Tibial nerve (tissue), 4 donors: ENCODE results near the gene CDC42BPB. TPM values are rescaled to one million over a fixed set of nuclear protein-coding genes. Genes with fewer than 3 reads are reported as not detected.
A peak's percentile ranks its signal among the peaks of the same experiment; 100 is the strongest.
"Not testable (repeated sequence)": the region's sequence is repeated elsewhere in the genome, so short reads cannot be mapped to it uniquely, and the experiment has no call there.

ENCODE experiments used
- DNase-seq, 2 donors: peaks; one replicate each; pipeline ENCODE4 v3.0.0-alpha.2; 2019; ENCODE audit warnings: low spot score in 2 of 2
- H3K27ac ChIP-seq, 4 donors: fragments of 200-600 bp; sonication (generic) in 3 of 4; one replicate each; pipeline ENCODE4 v1.5.1; 2017 to 2019; ENCODE audit warnings: mild to moderate bottlenecking in 1 of 4
- H3K27me3 ChIP-seq, 2 donors: fragments of 200-600 bp; sonication (generic) in 1 of 2; one replicate each; pipeline versions ENCODE4 v1.5.1 to v1.6.0; 2017 to 2019
- H3K36me3 ChIP-seq, 3 donors: fragments of 200-600 bp; sonication (generic); one replicate each; pipeline ENCODE4 v1.5.1; 2018 to 2019
- H3K4me1 ChIP-seq, 4 donors: fragments of 200-600 bp; sonication (generic) in 3 of 4; one replicate each; pipeline ENCODE4 v1.5.1; 2017 to 2019
- H3K4me3 ChIP-seq, 4 donors: fragments of 200-600 bp; sonication (generic) in 3 of 4; one replicate each; pipeline ENCODE4 v1.5.1; 2017 to 2019; ENCODE audit warnings: mild to moderate bottlenecking in 1 of 4, moderate library complexity in 1 of 4
- H3K9me3 ChIP-seq, 4 donors: fragments of 200-600 bp; sonication (generic) in 3 of 4; one replicate each; pipeline ENCODE4 v1.5.1; 2017 to 2019
- EP300 ChIP-seq, 2 donors: sonication (generic); formaldehyde crosslinking; IDR thresholded peaks; one replicate each; pipeline ENCODE4 v1.6.1; 2017; ENCODE audit warnings: antibody characterized with exemption in 2 of 2, mild to moderate bottlenecking in 1 of 2
- POLR2A ChIP-seq, 2 donors: fragments of 450-650 bp; IDR thresholded peaks; one replicate each; pipeline ENCODE4 v1.6.1; 2017; ENCODE audit warnings: antibody characterized with exemption in 2 of 2, mild to moderate bottlenecking in 2 of 2, moderate library complexity in 2 of 2
- WGBS, 2 donors: methylation state at CpG; one replicate each; pipeline ENCODE4 v1.1.5; 2018; 5-methylcytosine and 5-hydroxymethylcytosine counted together
- total RNA-seq, 4 donors: library from RNA; depleted of rRNA; stranded (reverse); fragments of >200 nt; gene quantifications; one replicate each; pipeline ENCODE4 v1.1.0, GENCODE V29; 2016
- TF ChIP-seq, protein P1 (sequence below), 5 experiments: fragments of 200-600 bp in 3 of 5; fragments of 450-650 bp in 2 of 5; sonication (generic) in 3 of 5; IDR thresholded peaks; one replicate each; pipeline ENCODE4 v1.5.1; 2016 to 2019; ENCODE audit warnings: antibody characterized with exemption in 5 of 5, mild to moderate bottlenecking in 3 of 5, moderate library complexity in 2 of 5

CDC42BPB gene
- total RNA-seq, 4 donors from 2014 or later, result 115 to 172 (median 134) TPM

DNA sequence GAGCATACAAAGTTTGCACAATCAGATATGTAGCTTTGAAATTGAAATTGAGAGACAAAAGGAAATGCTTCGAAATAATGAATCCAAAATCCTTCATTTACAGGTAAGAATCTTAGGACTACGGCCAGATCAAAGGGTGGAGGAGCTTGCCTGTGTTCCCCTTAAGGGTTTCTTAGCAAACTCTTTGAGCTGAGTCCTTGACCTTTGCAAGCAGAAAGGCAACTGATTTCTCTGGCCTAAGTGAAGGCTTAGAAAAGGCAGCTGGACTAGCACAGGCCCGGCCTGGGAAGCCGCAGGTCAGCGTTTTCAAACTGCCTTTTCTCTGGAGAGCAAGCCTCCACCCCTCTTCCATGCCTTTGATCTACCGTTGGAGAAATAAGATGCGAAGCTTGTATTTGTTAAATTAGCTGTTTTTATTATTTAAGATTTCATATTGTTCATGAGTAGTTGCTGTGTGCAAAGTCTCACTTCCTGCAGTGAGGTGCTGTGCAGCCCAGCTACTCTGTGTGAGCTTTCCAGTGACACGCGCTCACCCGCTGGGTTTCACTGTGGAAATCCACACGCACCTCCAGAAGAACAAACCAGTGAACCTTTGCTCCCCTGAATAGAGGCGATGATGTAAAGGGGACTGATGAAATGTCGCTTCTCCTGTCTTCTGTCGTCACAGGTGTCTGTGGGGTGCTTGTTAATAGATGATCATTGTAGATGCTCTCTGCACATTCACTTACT lies 159.9 kb downstream of the CDC42BPB start:
- peaks cover 0 to 44% (median 3%) of the 10 kb centered on the region in 3 donors for H3K36me3 ChIP-seq
- WGBS, 2 donors, result 81 to 86% methylated on average over 14 of the region's 14 CpGs
- no peak for DNase-seq
- TF ChIP-seq, protein P1, sequence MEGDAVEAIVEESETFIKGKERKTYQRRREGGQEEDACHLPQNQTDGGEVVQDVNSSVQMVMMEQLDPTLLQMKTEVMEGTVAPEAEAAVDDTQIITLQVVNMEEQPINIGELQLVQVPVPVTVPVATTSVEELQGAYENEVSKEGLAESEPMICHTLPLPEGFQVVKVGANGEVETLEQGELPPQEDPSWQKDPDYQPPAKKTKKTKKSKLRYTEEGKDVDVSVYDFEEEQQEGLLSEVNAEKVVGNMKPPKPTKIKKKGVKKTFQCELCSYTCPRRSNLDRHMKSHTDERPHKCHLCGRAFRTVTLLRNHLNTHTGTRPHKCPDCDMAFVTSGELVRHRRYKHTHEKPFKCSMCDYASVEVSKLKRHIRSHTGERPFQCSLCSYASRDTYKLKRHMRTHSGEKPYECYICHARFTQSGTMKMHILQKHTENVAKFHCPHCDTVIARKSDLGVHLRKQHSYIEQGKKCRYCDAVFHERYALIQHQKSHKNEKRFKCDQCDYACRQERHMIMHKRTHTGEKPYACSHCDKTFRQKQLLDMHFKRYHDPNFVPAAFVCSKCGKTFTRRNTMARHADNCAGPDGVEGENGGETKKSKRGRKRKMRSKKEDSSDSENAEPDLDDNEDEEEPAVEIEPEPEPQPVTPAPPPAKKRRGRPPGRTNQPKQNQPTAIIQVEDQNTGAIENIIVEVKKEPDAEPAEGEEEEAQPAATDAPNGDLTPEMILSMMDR (IDR thresholded peaks at IDR 0.05), result no peak
- no peak for TF ChIP-seq EP300 (IDR thresholded peaks at IDR 0.05)
- TF ChIP-seq POLR2A (IDR thresholded peaks at IDR 0.05), result no peak
- H3K9me3 ChIP-seq, result no peaks in the 10 kb centered on the region
- H3K27ac ChIP-seq, result no peak overlapping the region
- H3K4me1 ChIP-seq, result peaks cover 0 to 4% (median 0%) of the 10 kb centered on the region in 4 donors
- H3K27me3 ChIP-seq, result no peaks in the 10 kb centered on the region
- no peak overlapping the region for H3K4me3 ChIP-seq

DNA sequence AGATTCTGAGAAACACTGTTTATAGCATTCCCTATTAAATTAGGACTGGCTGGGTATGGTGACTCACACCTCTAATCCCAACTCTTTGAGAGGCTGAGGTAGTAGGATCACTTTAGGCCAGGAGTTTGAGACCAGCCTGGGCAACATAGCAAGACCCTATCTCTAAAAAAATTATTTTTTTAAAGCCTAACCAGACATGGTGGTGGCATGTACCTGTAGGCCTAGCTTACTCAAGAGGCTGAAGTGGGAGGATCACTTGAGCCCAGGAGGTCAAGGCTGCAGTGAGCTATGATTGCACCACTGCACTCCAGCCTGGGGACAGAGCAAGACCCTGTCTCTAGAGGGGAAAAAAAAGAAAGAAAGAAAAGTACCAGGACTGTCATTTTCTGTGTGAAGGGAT lies 160.6 kb downstream of the CDC42BPB start:
- not testable (repeated sequence) for H3K27ac ChIP-seq, H3K27me3 ChIP-seq, H3K9me3 ChIP-seq, H3K4me3 ChIP-seq, DNase-seq, H3K4me1 ChIP-seq
- peaks cover 0 to 39% (median 4%) of the 10 kb centered on the region in 3 donors for H3K36me3 ChIP-seq

DNA sequence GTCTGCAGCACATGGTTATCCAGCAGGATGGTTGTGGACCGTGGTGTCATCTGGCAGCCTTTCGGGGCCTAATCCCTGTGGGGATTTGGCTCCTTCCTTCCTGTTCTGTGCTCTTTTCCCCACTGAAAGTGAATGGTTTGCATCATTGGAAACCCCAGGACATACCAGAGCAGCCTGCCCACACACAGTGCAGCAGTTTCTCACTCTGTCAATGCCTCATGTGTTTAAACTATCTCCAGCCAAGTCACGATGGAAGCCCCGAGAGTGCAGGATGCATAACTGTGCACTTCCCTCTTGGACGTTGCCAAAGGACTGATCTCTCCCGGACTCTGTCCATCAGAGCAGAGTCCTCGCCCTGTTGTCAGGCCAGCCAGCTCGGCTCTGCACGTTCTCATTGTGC lies 163.9 kb downstream of the CDC42BPB start:
- Histone ChIP-seq H3K36me3 (peaks cover 0 to 30% (median 10%) of the 10 kb centered on the region in 3 donors), H3K4me1 (peaks cover 0 to 4% (median 0%) of the 10 kb centered on the region in 4 donors), H3K27ac (peak overlapping the region in 1 of 4 donors; percentile 52), H3K9me3 (no peaks in the 10 kb centered on the region), H3K4me3 (no peak overlapping the region), H3K27me3 (no peaks in the 10 kb centered on the region)
- DNase-seq, result peak; percentile 59 to 79
- 25 to 27% methylated on average over 9 of the region's 9 CpGs for WGBS, 2 donors
- TF ChIP-seq EP300 (IDR thresholded peaks at IDR 0.05), result peak in 1 of 2 donors; percentile 78
- TF ChIP-seq, protein P1 (IDR thresholded peaks at IDR 0.05), result no peak

DNA sequence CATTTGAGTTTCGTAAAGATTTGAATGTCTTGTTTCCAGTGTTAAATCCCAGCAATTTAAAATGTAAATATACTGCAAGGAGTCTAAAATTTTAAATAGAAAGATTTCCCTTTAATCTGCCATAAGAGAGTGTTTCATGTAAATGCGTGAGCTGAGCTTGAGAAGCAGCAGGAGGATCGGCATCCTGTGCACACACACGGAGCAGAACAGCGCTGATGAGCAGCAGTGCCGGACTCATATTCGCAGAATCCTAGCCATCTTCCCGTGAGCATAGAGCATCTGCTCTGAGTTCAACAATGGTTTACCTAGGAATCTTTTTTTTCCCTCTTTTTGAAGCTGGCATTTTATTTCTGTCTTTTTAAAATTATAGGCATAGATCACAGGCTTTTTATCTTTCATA lies 164.7 kb downstream of the CDC42BPB start:
- 90 to 92% methylated on average over 8 of the region's 8 CpGs for WGBS, 2 donors
- Histone ChIP-seq H3K4me1 (peaks cover 0 to 4% (median 0%) of the 10 kb centered on the region in 4 donors), H3K27me3 (no peaks in the 10 kb centered on the region), H3K36me3 (peaks cover 0 to 28% (median 10%) of the 10 kb centered on the region in 3 donors), H3K9me3 (no peaks in the 10 kb centered on the region), H3K27ac (peak overlapping the region in 1 of 4 donors; percentile 52), H3K4me3 (no peak overlapping the region)
- no peak for DNase-seq
- TF ChIP-seq EP300 (IDR thresholded peaks at IDR 0.05), result no peak
- no peak for TF ChIP-seq POLR2A (IDR thresholded peaks at IDR 0.05)
- TF ChIP-seq, protein P1 (IDR thresholded peaks at IDR 0.05), result no peak

DNA sequence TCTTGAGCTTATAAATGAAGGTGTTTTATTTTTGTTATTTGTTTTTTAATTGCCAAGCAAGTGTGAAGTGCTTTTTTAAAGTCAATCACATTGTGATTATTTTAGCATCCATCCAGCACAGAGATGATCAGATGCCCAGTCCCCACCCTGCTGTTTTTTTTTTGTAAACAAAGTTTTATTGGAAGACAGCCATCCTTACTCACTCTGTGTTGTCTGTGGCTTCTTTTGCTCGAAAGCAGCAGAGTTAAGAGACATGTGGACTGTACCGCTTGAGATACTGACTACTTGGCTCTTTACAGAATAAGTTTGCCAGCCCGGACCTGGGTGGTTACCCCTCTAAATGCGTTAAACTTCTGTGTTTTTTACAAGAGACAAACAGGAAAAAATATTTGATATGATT lies 165.8 kb downstream of the CDC42BPB start:
- TF ChIP-seq EP300 (IDR thresholded peaks at IDR 0.05), result no peak
- no peak for DNase-seq
- Histone ChIP-seq H3K27me3 (no peaks in the 10 kb centered on the region), H3K4me3 (no peak overlapping the region), H3K36me3 (peaks cover 0 to 33% (median 10%) of the 10 kb centered on the region in 3 donors), H3K27ac (no peak overlapping the region), H3K9me3 (no peaks in the 10 kb centered on the region), H3K4me1 (peaks cover 0 to 4% (median 0%) of the 10 kb centered on the region in 4 donors)
- 58 to 62% methylated on average over 4 of the region's 4 CpGs for WGBS, 2 donors

DNA sequence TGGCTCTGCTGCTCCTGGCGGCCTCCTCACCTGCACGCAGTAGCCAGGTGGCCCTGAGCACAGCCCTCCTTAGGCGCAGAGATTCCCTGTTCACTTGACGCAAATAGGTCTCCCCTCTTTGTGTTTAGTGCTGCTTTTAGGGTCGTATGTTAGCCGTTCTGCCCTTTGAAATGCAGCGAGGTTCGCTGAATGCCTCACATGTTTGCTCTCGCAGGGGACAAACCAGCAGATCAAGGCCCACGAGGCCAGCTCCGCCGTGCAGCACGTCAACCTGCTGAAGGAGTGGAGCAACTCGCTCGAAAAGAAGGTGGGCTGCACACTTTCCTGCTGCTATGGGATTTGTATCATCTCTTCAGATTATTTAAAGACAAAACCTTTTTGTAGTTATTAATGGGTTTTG lies 166.2 kb downstream of the CDC42BPB start:
- peaks cover 0 to 38% (median 10%) of the 10 kb centered on the region in 3 donors for H3K36me3 ChIP-seq

More for the DNA sequence above, 166.2 kb downstream of the CDC42BPB start:
- no peaks in the 10 kb centered on the region for H3K9me3 ChIP-seq
- H3K4me1 ChIP-seq, result peaks cover 0 to 4% (median 0%) of the 10 kb centered on the region in 4 donors
- H3K27ac ChIP-seq, result no peak overlapping the region
- 76 to 77% methylated on average over 15 of the region's 15 CpGs for WGBS, 2 donors
- H3K4me3 ChIP-seq, result no peak overlapping the region
- no peak for TF ChIP-seq EP300 (IDR thresholded peaks at IDR 0.05)
- no peak for TF ChIP-seq POLR2A (IDR thresholded peaks at IDR 0.05)
- TF ChIP-seq, protein P1 (IDR thresholded peaks at IDR 0.05), result no peak
- no peak for DNase-seq
- no peaks in the 10 kb centered on the region for H3K27me3 ChIP-seq
